ENCODE data around the gene CORIN. TPM values are rescaled to one million over a fixed set of nuclear protein-coding genes. Genes with fewer than 3 reads are reported as not detected.

CORIN gene
- total and polyA plus RNA-seq, 2 experiments from 2014 or later: not detected

DNA sequence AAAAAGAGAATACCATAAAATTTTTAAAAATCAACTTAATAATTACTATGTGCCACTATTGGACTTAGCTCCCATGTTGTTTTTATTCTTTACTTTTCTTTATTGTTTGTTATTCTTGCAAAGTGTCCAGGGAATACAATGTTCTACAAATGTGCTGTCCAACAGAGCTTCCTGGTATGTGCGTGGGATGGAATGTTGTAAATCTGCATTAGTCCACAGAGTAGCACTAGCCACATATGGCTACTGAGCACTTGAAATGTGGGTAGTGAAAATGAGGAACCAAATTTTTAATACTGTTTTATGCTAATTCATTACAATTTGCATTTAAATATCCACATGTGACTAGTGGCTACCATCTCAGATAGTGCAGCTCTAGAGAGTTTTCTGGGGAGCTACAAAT is 14.3 kb upstream of the CORIN start (continued):
- TF ChIP-seq, protein P1, sequence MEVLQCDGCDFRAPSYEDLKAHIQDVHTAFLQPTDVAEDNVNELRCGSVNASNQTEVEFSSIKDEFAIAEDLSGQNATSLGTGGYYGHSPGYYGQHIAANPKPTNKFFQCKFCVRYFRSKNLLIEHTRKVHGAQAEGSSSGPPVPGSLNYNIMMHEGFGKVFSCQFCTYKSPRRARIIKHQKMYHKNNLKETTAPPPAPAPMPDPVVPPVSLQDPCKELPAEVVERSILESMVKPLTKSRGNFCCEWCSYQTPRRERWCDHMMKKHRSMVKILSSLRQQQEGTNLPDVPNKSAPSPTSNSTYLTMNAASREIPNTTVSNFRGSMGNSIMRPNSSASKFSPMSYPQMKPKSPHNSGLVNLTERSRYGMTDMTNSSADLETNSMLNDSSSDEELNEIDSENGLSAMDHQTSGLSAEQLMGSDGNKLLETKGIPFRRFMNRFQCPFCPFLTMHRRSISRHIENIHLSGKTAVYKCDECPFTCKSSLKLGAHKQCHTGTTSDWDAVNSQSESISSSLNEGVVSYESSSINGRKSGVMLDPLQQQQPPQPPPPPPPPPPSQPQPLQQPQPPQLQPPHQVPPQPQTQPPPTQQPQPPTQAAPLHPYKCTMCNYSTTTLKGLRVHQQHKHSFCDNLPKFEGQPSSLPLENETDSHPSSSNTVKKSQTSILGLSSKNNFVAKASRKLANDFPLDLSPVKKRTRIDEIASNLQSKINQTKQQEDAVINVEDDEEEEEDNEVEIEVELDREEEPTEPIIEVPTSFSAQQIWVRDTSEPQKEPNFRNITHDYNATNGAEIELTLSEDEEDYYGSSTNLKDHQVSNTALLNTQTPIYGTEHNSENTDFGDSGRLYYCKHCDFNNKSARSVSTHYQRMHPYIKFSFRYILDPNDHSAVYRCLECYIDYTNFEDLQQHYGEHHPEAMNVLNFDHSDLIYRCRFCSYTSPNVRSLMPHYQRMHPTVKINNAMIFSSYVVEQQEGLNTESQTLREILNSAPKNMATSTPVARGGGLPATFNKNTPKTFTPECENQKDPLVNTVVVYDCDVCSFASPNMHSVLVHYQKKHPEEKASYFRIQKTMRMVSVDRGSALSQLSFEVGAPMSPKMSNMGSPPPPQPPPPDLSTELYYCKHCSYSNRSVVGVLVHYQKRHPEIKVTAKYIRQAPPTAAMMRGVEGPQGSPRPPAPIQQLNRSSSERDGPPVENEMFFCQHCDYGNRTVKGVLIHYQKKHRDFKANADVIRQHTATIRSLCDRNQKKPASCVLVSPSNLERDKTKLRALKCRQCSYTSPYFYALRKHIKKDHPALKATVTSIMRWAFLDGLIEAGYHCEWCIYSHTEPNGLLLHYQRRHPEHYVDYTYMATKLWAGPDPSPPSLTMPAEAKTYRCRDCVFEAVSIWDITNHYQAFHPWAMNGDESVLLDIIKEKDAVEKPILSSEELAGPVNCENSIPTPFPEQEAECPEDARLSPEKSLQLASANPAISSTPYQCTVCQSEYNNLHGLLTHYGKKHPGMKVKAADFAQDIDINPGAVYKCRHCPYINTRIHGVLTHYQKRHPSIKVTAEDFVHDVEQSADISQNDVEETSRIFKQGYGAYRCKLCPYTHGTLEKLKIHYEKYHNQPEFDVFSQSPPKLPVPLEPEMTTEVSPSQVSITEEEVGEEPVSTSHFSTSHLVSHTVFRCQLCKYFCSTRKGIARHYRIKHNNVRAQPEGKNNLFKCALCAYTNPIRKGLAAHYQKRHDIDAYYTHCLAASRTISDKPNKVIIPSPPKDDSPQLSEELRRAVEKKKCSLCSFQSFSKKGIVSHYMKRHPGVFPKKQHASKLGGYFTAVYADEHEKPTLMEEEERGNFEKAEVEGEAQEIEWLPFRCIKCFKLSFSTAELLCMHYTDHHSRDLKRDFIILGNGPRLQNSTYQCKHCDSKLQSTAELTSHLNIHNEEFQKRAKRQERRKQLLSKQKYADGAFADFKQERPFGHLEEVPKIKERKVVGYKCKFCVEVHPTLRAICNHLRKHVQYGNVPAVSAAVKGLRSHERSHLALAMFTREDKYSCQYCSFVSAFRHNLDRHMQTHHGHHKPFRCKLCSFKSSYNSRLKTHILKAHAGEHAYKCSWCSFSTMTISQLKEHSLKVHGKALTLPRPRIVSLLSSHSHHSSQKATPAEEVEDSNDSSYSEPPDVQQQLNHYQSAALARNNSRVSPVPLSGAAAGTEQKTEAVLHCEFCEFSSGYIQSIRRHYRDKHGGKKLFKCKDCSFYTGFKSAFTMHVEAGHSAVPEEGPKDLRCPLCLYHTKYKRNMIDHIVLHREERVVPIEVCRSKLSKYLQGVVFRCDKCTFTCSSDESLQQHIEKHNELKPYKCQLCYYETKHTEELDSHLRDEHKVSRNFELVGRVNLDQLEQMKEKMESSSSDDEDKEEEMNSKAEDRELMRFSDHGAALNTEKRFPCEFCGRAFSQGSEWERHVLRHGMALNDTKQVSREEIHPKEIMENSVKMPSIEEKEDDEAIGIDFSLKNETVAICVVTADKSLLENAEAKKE (CRISPR knock-in tag; IDR thresholded peaks at IDR 0.05): no peak
- TF ChIP-seq, protein P2, sequence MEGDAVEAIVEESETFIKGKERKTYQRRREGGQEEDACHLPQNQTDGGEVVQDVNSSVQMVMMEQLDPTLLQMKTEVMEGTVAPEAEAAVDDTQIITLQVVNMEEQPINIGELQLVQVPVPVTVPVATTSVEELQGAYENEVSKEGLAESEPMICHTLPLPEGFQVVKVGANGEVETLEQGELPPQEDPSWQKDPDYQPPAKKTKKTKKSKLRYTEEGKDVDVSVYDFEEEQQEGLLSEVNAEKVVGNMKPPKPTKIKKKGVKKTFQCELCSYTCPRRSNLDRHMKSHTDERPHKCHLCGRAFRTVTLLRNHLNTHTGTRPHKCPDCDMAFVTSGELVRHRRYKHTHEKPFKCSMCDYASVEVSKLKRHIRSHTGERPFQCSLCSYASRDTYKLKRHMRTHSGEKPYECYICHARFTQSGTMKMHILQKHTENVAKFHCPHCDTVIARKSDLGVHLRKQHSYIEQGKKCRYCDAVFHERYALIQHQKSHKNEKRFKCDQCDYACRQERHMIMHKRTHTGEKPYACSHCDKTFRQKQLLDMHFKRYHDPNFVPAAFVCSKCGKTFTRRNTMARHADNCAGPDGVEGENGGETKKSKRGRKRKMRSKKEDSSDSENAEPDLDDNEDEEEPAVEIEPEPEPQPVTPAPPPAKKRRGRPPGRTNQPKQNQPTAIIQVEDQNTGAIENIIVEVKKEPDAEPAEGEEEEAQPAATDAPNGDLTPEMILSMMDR (conservative IDR thresholded peaks at IDR 0.05; ENCODE audit: low read depth in 2 of 2): no peak
- TF ChIP-seq CREB1 (CRISPR knock-in tag; IDR thresholded peaks at IDR 0.05; ENCODE audit: low read depth) (no peak), ZNF331 (CRISPR knock-in tag; IDR thresholded peaks at IDR 0.05; ENCODE audit: low read depth) (no peak), EZH2 (IDR thresholded peaks at IDR 0.05; ENCODE audit: low read depth, unreplicated experiment) (no peak), STAT1 (IDR thresholded peaks at IDR 0.05; ENCODE audit: unreplicated experiment) (no peak), POLR2AphosphoS5 (IDR thresholded peaks at IDR 0.05; ENCODE audit: low read depth) (no peak), JUNB (IDR thresholded peaks at IDR 0.05; ENCODE audit: unreplicated experiment) (no peak), EZH2phosphoT487 (IDR thresholded peaks at IDR 0.05; ENCODE audit: unreplicated experiment) (no peak), ZNF114 (CRISPR knock-in tag; IDR thresholded peaks at IDR 0.05) (no peak), NANOG (IDR thresholded peaks at IDR 0.05; ENCODE audit: borderline replicate concordance) (no peak)
- TF ChIP-seq, protein P3, sequence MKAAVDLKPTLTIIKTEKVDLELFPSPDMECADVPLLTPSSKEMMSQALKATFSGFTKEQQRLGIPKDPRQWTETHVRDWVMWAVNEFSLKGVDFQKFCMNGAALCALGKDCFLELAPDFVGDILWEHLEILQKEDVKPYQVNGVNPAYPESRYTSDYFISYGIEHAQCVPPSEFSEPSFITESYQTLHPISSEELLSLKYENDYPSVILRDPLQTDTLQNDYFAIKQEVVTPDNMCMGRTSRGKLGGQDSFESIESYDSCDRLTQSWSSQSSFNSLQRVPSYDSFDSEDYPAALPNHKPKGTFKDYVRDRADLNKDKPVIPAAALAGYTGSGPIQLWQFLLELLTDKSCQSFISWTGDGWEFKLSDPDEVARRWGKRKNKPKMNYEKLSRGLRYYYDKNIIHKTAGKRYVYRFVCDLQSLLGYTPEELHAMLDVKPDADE (IDR thresholded peaks at IDR 0.05): no peak

Measured in GM23338 (cell line).